GM12874 (cell line): Measurements from ENCODE around the gene RC3H1.

Experiments
- TF ChIP-seq, protein P1 (sequence below): IDR thresholded peaks from 2 replicates; pipeline ENCODE4 v1.5.1; 2011; ENCODE audit warnings: low read depth, mild to moderate bottlenecking, control low read depth, low read length, moderate library complexity; ENCODE audit not compliant: insufficient read depth

RC3H1 gene

DNA sequence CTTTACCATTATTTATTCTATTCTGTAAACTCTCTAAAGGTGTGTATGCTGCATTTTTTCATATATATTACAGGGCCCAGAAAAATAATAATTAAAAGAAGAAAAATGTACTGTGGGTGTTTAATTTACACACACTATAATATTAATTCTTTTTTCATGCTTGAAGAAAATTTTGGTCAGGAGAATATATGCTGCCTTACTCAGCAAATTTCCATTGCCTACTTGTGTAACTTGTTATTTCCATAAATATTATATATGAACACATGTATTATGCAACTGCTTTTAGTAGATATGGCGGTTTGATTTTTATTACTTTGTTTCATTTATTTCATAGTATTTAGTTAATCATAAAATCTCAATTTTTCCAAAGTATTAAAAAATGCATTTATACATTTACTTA lies 58.7 kb downstream of the RC3H1 start:
- TF ChIP-seq, protein P1, sequence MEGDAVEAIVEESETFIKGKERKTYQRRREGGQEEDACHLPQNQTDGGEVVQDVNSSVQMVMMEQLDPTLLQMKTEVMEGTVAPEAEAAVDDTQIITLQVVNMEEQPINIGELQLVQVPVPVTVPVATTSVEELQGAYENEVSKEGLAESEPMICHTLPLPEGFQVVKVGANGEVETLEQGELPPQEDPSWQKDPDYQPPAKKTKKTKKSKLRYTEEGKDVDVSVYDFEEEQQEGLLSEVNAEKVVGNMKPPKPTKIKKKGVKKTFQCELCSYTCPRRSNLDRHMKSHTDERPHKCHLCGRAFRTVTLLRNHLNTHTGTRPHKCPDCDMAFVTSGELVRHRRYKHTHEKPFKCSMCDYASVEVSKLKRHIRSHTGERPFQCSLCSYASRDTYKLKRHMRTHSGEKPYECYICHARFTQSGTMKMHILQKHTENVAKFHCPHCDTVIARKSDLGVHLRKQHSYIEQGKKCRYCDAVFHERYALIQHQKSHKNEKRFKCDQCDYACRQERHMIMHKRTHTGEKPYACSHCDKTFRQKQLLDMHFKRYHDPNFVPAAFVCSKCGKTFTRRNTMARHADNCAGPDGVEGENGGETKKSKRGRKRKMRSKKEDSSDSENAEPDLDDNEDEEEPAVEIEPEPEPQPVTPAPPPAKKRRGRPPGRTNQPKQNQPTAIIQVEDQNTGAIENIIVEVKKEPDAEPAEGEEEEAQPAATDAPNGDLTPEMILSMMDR = no peak

DNA sequence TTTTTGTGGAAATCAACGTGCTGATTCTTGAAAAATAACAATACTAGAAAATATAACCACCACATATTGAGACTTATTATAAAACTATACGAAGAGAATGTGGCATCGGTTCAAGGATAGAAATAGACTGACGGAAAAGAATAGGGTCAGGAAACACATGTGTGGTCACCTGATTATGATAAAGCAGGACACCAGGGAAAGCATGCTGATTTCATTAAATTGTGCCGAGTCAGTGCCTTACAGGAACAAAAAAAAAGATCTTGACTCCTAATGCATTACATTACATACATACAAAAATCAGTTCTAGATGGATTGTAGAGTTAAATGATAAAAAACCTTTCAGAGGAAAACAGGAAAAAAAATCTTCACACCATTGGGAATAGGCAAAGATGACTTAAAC lies 61.5 kb downstream of the RC3H1 start:
- TF ChIP-seq, protein P1 = no peak

DNA sequence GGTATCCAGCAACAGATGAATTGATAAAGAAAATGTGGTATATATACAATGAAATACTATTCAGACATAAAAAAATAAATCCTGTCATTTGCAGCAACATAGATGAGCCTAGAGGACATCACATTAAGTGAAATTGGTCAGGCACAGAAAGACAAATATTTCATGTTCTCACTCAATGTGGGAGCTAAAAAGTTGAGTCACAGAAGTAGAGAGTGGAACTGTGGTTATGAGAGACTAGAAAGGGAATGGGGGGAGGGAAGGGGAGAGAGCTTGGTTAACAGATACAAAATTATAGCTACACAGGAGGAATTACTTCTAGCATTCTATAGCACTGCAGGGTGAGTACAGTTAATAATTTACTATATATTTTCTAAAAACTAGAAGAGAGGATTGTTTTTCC lies 68.0 kb downstream of the RC3H1 start:
- TF ChIP-seq, protein P1 = no peak

DNA sequence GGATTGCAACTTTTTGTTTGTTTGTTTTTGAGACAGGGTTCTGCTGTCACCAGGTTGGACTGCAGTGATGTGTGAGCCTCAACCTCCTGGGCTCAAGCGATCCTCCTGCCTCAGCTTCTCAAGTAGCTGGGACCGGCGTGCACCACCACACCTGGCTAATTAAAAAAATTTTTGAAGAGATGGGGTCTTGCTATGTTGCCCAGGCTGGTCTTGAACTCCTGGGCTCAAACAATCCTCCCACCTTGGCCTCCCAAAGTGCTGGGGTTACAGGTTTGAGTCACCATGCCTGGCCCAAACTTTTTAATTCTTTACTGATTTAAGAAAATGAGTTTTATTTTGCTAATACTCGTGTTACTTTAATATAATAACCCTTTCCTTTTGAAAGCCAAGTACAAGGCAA lies 73.6 kb downstream of the RC3H1 start:
- TF ChIP-seq, protein P1 = no peak

DNA sequence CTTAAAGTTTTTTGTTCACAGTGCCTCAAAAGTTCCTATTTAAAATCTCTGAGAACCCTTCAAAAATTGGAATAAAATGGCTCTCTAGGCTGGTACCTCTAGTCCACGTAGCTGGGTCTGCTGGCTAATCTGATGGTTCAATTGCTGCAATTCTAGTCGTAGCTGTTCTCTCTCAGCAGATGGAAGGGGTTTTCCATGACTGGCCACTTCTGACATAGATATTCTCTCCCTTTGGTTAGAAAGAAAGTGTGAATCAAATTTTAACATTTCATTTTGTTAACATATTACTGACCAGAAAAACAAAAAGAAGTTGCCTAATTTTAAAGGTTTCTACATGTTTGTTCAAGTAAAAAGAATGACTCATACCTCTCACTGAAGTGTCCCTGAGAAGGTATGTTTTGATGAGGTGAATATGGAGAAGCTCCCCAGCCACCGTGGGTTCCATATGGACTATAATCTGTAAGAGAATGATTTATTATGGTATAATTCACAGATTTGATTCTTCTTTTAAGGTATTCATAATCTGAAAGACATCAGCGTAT lies 75.7 kb downstream of the RC3H1 start:
- TF ChIP-seq, protein P1 = no peak

DNA sequence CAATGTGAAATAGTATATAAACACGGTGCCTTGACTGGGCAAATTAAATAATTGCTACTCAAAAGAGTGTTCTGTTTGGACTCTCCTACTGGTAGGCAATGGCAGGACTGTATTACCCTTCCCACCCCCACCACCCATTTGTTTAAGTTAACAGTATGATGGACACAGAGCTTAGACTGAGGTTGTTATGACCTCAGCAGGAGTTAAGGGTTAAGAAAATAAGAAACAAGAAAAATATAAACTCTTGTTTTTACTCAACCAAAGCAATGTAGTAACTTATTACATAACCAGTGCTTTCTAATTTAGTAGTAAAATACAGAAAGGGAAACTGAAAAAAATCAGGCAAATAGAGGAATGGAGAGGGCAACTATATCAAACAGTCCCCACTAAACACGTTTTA lies 85.1 kb downstream of the RC3H1 start:
- TF ChIP-seq, protein P1 = no peak

DNA sequence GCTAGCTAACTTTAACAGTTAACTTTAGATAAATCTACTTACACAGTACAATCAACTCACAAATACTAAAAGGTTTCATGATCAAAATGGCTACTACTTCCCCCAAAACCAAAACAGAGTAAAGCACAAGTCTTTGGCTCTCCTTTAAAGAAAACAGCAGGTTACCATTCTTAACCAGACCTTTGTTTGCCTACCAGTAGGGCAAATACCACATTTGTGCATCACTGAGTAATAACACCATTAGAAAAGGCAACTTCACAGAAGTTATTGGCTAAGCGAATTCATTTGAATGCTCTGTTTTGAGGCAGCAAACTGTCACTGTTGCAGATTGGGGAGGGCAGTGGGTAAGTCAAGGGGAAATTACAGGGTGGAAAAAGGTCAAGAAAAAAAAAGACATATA lies 87.7 kb downstream of the RC3H1 start:
- TF ChIP-seq, protein P1 = no peak
